ENCODE data around the gene RPS6KC1.

RPS6KC1 gene

DNA sequence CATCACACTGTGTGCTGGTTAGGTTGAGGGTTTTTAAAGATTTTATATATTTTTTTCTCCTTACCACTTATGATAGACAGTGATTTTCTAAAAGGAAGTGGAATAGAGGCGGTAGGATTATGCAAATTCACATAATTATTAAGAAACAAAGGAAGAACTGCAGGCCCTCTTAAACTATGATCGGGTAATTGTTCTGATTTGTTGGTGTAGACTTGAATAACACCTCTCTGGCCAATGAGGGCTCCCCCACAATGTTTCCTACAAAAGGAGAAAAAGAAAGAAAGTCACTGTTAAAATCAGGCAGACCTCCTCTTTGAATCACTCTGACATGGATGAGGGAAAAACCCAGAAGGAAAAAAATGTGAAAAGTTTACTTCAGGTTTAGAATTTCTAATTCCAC lies 241.6 kb downstream of the RPS6KC1 start:
- Histone ChIP-seq H3K79me2 (ENCODE audit: insufficient read depth, low read depth) (no peaks in the 10 kb centered on the region), H3K27ac (no peak overlapping the region), H3K27me3 (ENCODE audit: insufficient read depth, low read depth) (no peaks in the 10 kb centered on the region), H3K4me3 (IDR thresholded peaks at IDR 0.05; ENCODE audit: insufficient read depth, low read depth, low read length) (no peak overlapping the region), H3K36me3 (ENCODE audit: insufficient read depth) (no peaks in the 10 kb centered on the region), H2AFZ (ENCODE audit: low read depth) (no peak overlapping the region), H3K9ac (no peak overlapping the region), H3K4me1 (ENCODE audit: low read depth, poor library complexity, severe bottlenecking) (no peaks in the 10 kb centered on the region), H3K4me2 (no peak overlapping the region), H4K20me1 (ENCODE audit: insufficient read depth) (no peaks in the 10 kb centered on the region)
- TF ChIP-seq, protein P1, sequence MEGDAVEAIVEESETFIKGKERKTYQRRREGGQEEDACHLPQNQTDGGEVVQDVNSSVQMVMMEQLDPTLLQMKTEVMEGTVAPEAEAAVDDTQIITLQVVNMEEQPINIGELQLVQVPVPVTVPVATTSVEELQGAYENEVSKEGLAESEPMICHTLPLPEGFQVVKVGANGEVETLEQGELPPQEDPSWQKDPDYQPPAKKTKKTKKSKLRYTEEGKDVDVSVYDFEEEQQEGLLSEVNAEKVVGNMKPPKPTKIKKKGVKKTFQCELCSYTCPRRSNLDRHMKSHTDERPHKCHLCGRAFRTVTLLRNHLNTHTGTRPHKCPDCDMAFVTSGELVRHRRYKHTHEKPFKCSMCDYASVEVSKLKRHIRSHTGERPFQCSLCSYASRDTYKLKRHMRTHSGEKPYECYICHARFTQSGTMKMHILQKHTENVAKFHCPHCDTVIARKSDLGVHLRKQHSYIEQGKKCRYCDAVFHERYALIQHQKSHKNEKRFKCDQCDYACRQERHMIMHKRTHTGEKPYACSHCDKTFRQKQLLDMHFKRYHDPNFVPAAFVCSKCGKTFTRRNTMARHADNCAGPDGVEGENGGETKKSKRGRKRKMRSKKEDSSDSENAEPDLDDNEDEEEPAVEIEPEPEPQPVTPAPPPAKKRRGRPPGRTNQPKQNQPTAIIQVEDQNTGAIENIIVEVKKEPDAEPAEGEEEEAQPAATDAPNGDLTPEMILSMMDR (conservative IDR thresholded peaks at IDR 0.05; ENCODE audit: low read depth, low read length), result no peak

GRCh38 chr1:213295860-213296259 lies 244.8 kb downstream of the RPS6KC1 start:
- no peak overlapping the region for H3K4me3 ChIP-seq (IDR thresholded peaks at IDR 0.05; ENCODE audit: insufficient read depth, low read depth, low read length)
- H3K9ac ChIP-seq, result no peak overlapping the region
- H3K79me2 ChIP-seq (ENCODE audit: insufficient read depth, low read depth), result no peaks in the 10 kb centered on the region
- no peaks in the 10 kb centered on the region for H3K36me3 ChIP-seq (ENCODE audit: insufficient read depth)
- no peak overlapping the region for H3K27ac ChIP-seq
- no peak overlapping the region for H3K4me2 ChIP-seq
- no peaks in the 10 kb centered on the region for H3K27me3 ChIP-seq (ENCODE audit: insufficient read depth, low read depth)
- H2AFZ ChIP-seq (ENCODE audit: low read depth), result no peak overlapping the region
- TF ChIP-seq, protein P1 (conservative IDR thresholded peaks at IDR 0.05; ENCODE audit: low read depth, low read length), result no peak
- H3K4me1 ChIP-seq (ENCODE audit: low read depth, poor library complexity, severe bottlenecking), result no peaks in the 10 kb centered on the region
- H4K20me1 ChIP-seq (ENCODE audit: insufficient read depth), result no peaks in the 10 kb centered on the region

DNA sequence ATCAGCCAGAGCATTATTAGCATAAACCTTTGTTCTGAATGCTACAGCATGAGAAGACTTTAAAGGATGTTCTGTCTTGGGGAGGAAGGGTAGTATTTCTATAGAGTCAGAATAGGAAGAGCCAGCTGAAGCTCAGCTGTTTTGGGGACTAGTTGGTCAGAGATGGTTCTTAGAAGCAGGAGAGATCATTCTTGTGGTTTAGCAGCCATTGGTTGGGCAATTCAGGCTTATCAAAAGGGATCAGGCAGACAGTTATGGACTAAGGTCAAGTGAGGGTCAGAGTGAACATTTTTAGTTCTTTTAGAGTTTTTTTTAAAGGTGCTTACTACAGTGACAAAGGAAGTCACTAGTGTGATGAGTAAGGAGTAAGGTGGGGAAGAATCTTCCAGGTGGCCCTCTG lies 245.5 kb downstream of the RPS6KC1 start:
- Histone ChIP-seq H3K9ac (no peak overlapping the region), H3K4me2 (no peak overlapping the region), H3K36me3 (ENCODE audit: insufficient read depth) (no peaks in the 10 kb centered on the region), H3K27me3 (ENCODE audit: insufficient read depth, low read depth) (no peaks in the 10 kb centered on the region), H3K79me2 (ENCODE audit: insufficient read depth, low read depth) (no peaks in the 10 kb centered on the region), H2AFZ (ENCODE audit: low read depth) (no peak overlapping the region), H3K4me3 (IDR thresholded peaks at IDR 0.05; ENCODE audit: insufficient read depth, low read depth, low read length) (no peak overlapping the region), H3K4me1 (ENCODE audit: low read depth, poor library complexity, severe bottlenecking) (no peaks in the 10 kb centered on the region), H4K20me1 (ENCODE audit: insufficient read depth) (no peaks in the 10 kb centered on the region), H3K27ac (no peak overlapping the region)
- TF ChIP-seq, protein P1 (conservative IDR thresholded peaks at IDR 0.05; ENCODE audit: low read depth, low read length), result no peak

DNA sequence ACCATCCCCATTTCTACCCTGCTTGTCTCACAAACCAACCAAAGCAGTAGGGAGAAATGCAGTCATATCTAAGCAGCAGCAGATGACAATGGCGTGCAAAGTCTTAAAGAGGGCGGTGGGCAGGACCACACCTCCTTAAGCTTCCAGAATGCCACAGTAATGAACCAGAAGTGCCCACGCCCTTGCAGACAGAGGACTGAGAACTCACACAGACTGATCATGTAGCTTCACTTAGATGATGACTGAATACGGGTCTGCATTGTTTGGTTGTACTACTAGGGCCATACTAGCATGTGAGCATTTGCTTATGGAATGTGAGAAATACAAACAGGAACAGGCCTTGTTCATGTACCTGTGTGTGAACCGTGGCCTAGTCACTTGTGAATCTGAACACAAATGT lies 246.0 kb downstream of the RPS6KC1 start:
- Histone ChIP-seq H3K4me2 (no peak overlapping the region), H3K36me3 (ENCODE audit: insufficient read depth) (no peaks in the 10 kb centered on the region), H3K4me3 (IDR thresholded peaks at IDR 0.05; ENCODE audit: insufficient read depth, low read depth, low read length) (no peak overlapping the region), H4K20me1 (ENCODE audit: insufficient read depth) (no peaks in the 10 kb centered on the region), H3K4me1 (ENCODE audit: low read depth, poor library complexity, severe bottlenecking) (no peaks in the 10 kb centered on the region), H2AFZ (ENCODE audit: low read depth) (no peak overlapping the region), H3K27me3 (ENCODE audit: insufficient read depth, low read depth) (no peaks in the 10 kb centered on the region), H3K79me2 (ENCODE audit: insufficient read depth, low read depth) (no peaks in the 10 kb centered on the region), H3K27ac (no peak overlapping the region), H3K9ac (no peak overlapping the region)
- TF ChIP-seq, protein P1 (conservative IDR thresholded peaks at IDR 0.05; ENCODE audit: low read depth, low read length), result no peak
